CD4-positive, alpha-beta T cell treated with Interleukin-15 for 1 hour (primary cell): Measurements from ENCODE around the gene HNRNPF.
A peak's percentile ranks its signal among the peaks of the same experiment; 100 is the strongest.

Source experiments
- DNase-seq: peaks from one replicate; pipeline ENCODE4 v3.0.0-alpha.2; 2020

The HNRNPF gene

DNA sequence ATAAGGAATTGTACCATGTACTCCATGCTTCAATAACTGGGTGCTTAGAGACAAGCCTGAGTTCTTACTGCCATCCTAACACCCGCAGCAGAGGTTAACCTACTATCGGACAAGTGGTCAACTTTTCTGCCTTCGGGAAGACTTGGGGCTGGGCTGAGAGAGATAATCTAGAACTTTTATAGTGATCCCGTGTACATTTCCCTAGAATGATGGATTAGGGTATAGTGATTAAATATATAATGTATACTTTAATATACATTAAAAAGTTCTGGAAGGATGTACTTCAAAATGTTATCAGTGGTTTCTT is 12.2 kb upstream of the HNRNPF start:
- DNase-seq: no peak

GRCh38 chr10:43420369-43421200 is 11.6 kb upstream of the HNRNPF start:
- peak; percentile 84 for DNase-seq

DNA sequence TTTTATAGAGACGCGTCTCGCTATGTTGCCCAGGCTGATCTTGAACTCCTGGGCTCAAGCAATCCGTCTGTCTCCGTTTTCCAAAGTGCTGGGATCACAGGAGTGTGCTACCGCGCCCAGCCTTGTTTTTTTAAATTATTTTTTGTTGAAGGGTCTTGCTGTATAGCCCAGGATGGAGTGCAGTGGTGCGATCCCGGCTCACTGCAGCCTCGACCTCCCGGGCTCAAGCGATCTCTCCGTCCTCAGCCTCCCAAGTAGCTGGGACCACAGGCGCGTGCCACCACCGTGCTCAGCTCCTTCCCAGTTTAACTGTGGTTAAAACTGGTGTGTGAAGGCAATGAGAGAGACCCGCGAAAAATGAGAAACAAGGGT is 11.0 kb upstream of the HNRNPF start:
- DNase-seq: no peak

DNA sequence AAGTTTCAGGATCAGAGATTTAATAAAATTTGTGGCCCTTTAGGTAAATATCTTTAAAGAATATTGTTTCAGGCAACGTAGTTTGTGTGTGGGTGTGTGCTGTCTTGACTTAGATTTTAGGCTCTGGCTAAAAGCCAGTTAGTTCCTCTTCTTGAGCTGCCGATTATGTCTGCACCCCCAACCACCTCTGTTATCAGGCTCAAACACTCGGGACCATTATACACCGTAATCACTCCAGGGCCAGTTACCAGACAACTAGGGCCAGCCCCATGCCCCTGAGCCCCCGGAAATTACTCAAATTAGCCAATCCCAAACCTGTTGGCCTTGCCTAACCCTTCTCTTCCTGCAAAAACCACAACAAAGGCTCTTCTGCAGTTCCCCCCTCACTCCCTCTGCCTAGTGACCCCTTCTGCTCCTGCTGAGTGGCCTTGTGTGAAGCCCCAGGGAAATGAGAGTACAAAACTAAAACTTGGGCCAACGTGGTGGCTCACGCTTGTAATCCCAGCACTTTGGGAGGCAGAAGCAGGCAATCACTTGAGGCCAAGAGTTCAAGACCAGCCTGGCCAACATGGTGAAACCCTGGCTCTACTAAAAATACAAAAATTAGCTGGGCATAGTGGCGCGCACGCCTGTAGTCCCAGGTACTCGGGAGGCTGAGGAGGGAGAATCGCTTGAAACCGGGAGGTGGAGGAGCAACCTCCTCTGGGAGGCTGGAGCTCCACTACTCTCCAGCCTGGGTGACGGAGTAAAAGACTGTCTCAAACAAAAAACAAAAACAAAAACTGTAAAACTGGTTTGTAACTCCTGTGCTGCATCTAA is 9.2 kb upstream of the HNRNPF start:
- DNase-seq: peak; percentile 73

DNA sequence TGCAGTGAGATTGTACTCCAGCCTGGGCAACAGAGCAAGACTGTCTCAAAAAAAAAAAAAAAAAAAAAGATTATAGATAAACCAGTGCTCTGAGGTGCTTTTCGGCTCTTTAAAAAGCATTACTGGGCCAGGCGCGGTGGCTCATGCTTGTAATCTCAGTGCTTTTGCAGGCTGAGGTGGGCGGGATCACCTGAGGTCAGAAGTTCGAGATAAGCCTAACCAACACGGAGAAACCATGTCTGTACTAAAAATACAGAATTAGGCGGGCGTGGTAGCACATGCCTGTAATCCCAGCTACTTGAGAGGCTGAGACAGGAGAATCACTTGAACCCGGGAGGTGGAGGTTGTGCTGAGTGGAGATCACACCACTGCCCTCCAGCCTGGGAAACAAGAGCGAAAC is 6.6 kb upstream of the HNRNPF start:
- no peak for DNase-seq

- no peak for DNase-seq
Measured at GRCh38 chr10:43411536-43411935, 2.5 kb upstream of the HNRNPF start.

- no peak for DNase-seq
Measured at GRCh38 chr10:43410345-43410744, 1.4 kb upstream of the HNRNPF start.

DNA sequence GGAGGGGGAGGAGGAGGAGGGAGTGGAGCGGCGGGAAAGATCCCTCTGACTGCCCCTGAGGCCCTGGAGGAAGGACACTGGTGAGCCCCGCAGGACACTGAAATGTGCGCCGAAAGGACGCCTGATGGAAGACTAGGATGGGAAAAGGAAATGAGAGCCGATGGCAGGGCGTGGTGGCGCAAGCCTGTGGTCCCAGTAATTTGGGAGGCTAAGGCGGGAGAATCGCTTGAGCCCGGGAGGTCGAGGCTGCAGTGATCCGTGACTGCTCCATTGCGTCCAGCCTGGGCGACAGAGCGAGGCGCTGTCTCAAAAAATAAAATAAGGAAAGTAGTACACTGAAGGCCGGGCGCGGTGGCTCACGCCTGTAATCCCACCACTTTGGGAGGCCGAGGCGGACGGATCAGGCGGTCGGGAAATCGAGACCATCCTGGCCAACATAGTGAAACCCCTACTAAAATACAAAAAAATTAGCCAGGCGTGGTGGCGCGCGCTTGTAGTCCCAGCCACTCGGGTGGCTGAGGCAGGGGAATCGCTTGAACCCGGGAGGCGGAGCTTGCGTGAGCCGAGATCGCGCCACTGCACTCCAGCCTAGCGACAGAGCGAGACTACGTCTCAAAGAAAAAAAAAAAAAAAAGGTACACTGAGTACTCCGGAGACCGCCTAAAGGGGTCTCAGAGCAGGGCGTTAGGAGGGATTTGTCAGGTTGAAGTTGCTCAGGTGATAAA is 561 bp upstream of the HNRNPF start:
- peak; percentile 86 for DNase-seq

- DNase-seq: no peak
Measured at GRCh38 chr10:43408331-43408709, 666 bp downstream of the HNRNPF start.

DNA sequence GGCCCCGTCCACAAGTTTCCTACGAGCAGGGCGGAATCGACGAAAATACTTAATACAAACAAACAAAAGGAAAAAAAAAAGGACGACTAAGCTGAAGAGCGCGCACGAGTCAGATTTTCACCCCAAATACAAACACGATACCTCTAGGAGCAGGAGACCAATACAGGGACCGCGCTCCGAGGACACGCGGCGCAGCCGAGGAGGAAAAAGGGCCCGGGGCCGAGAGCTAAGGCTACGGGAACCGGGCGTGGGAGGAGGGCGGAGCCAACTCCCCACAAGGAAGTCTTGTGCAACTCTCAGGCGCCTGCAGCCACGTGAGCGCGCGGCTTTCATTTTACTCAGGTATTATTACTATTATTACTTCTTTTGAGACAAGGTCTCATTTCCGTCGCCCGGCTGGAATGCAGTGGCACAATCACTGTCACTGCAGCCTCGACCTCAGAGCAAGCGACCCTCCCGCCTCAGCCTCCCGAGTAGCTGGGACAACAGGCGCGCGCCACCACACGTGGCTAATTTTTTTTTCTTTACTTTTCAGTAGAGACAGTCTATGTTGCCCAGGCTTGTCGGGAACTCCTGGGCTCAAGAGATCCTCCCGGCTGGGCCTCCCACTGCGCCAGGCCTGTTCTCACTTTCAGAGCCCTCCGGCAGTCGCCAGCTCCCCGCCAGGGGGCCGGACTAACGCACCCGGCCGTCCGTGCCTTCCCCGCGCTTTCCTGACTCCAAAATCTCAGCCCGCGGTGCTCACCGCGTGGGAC is 1.2 kb downstream of the HNRNPF start:
- DNase-seq: peak; percentile 89

DNA sequence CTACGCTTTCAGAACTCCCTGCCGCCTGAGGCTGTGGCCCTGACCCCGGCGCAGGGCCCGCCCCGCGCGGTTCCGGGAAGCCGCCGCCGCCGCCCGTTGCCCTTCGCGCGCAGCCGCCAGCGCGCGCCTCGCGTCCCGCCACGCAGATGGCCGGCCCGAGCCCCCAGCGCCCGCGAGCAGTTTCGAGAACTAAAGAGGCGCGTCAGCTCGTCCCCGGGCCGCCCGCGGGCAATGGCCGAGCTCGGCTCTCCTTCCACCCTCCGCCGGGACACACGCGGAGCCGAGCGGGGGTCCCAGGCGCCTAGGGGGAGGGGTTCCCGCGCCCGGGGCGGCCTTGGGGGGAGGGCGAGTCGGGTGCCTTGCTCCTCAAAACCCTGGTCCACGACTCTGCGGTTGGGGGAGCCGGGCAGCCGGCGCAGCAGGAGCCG is 1.8 kb downstream of the HNRNPF start:
- peak; percentile 54 for DNase-seq

GRCh38 chr10:43404704-43405084 is 4.3 kb downstream of the HNRNPF start:
- DNase-seq: peak; percentile 16

DNA sequence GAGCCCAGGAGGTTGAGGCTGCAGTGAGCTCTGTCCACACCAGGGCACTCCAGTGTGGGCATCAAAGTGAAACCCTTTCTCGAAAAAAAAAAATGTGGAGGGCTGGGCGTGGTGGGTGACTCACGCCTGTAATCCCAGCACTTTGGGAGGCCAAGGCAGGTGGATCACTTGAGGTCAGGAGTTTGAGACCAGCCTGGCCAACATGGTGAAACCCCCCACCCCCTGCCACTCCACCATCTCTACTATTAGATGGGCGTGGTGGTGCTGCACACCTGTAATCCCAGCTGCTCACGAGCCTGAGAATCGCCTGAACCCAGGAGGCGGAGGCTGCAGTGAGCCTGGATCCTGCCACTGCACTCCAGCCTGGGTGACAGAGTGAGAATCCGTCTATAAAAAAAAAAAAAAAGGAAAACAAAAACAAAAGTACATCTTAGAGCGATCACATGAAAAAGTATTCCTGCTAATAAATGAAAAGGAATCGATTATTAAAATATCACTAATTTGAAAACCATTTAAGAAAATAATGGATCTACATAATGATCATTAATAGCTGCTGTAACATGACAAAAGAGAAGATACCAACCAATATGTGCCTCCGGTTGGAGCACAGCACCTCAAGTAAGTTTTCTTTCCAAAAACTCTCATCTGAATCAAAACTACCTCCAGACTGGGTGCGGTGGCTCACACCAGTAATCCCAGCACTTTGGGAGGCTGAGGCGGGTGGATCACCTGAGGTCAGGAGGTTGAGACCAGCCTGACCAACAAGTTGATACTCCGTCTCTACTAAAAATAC is 4.9 kb downstream of the HNRNPF start:
- peak; percentile 5 for DNase-seq

DNA sequence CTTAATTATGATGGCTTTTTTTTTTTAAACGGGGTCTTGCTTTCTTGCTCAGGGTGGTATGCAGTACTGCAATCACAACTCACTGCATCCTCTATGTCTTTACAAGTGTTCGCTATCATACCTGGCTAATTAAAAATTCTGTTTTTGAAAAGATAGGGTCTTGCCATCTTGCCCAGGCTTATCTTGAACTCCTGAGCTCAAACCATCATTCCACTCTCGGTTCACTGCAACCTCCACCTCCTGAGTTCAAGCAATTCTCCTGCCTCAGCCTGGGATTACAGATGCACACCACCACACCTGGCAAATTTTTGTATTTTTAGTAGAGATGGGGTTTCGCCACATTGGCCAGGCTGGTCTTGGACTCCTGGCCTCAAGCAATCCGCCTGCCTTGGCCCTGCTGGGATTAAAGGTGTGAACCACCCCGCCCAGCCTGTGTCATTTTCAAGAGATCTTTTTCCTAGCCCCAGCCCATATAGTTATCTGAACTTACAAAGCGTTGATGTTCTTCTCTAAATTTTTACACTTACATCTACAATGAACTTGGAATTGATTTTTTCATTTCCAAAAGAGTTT is 6.0 kb downstream of the HNRNPF start:
- peak; percentile 9 for DNase-seq

- DNase-seq: no peak
Measured at GRCh38 chr10:43402176-43402575, 6.8 kb downstream of the HNRNPF start.

GRCh38 chr10:43401627-43402026 is 7.4 kb downstream of the HNRNPF start:
- no peak for DNase-seq

GRCh38 chr10:43399320-43400310 is 9.4 kb downstream of the HNRNPF start:
- DNase-seq: peak; percentile 11

- no peak for DNase-seq
Measured at GRCh38 chr10:43398939-43399319, 10.1 kb downstream of the HNRNPF start.

GRCh38 chr10:43396928-43397624 is 11.9 kb downstream of the HNRNPF start:
- DNase-seq: peak; percentile 82
